ENCODE measurements around the gene TLR5. TPM values are rescaled to one million over a fixed set of nuclear protein-coding genes. Genes with fewer than 3 reads are reported as not detected.
A peak's percentile ranks its signal among the peaks of the same experiment; 100 is the strongest.

Gene TLR5
- total RNA-seq, 1 donor from 2014 or later = 5.9 TPM

GRCh38 chr1:223150443-223150842, 7.4 kb upstream of the TLR5 start:
- no peak for DNase-seq

- peak; percentile 46 for DNase-seq
Measured at GRCh38 chr1:223147873-223148272, 4.8 kb upstream of the TLR5 start.

- no peak for DNase-seq
Measured at GRCh38 chr1:223147409-223147808, 4.4 kb upstream of the TLR5 start.

GRCh38 chr1:223146745-223147144, 3.7 kb upstream of the TLR5 start:
- no peak for DNase-seq

GRCh38 chr1:223144914-223145313, 1.9 kb upstream of the TLR5 start:
- no peak for DNase-seq

- DNase-seq = no peak
Measured at GRCh38 chr1:223144431-223144830, 1.4 kb upstream of the TLR5 start.

- DNase-seq = peak; percentile 78
Measured at GRCh38 chr1:223143537-223144248, 645 bp upstream of the TLR5 start.

GRCh38 chr1:223142269-223142668, 779 bp downstream of the TLR5 start:
- no peak for DNase-seq

GRCh38 chr1:223140611-223141405, 2.2 kb downstream of the TLR5 start:
- DNase-seq = peak; percentile 81

- DNase-seq = no peak
Measured at GRCh38 chr1:223137455-223138085, 5.5 kb downstream of the TLR5 start.

- DNase-seq = no peak
Measured at GRCh38 chr1:223136086-223136485, 7.0 kb downstream of the TLR5 start.

- no peak for DNase-seq
Measured at GRCh38 chr1:223135176-223135942, 7.7 kb downstream of the TLR5 start.

GRCh38 chr1:223133824-223134435, 9.1 kb downstream of the TLR5 start:
- DNase-seq = peak; percentile 95

GRCh38 chr1:223133306-223133823, 9.7 kb downstream of the TLR5 start:
- no peak for DNase-seq

- peak; percentile 72 for DNase-seq
Measured at GRCh38 chr1:223129229-223129901, 13.7 kb downstream of the TLR5 start.

GRCh38 chr1:223126741-223127140, 16.3 kb downstream of the TLR5 start:
- no peak for DNase-seq

GRCh38 chr1:223125766-223126165, 17.3 kb downstream of the TLR5 start:
- no peak for DNase-seq

GRCh38 chr1:223123011-223123610, 19.9 kb downstream of the TLR5 start:
- DNase-seq = peak; percentile 75

- DNase-seq = no peak
Measured at GRCh38 chr1:223118418-223118817, 24.6 kb downstream of the TLR5 start.

GRCh38 chr1:223116950-223117349, 26.1 kb downstream of the TLR5 start:
- DNase-seq = no peak

- peak; percentile 71 for DNase-seq
Measured at GRCh38 chr1:223114871-223115270, 28.2 kb downstream of the TLR5 start.

All from tongue (tissue), 2 donors.